ENCODE results near the gene ATXN10. TPM values are rescaled to one million over a fixed set of nuclear protein-coding genes. Genes with fewer than 3 reads are reported as not detected.

The ATXN10 gene
- total and polyA plus RNA-seq, 2 of the 13 experiments (the other 11 are each of a cell fraction or from before 2014, with no cell fraction given): 60.1 to 194 TPM

DNA sequence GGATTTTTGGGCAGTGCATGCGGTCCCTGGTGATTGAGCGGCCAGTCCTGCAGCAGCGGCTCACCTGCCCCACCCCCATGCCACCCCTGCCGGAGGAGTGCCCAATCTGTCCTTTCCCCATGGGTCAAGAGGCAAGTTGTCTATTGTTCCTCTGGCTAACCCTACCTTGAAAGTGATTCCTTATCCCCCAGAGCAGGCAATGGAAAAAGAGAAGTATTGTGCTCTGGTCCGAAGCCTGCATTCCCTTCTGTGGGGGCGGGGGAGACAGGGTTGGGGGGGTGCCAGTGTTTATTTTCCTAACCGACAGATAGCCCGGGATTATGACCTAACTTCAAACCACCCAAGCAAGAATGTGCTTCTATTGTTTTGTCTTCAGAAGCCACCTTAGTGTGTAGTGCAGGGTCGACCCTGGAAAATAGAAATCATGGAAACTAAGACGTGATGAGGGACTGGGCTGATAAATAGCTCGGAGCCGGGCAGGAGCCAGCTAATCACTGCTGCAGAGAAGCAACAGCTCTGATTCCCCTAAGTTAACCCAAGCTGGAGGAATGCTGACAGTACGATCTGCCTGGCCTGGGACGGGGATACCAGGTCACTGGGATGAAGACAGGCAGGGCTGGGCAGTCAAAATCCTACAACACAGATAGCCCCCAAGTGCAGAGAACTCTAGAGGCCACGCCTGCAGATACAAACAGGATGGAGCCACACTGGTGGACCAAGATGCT, 38.7 kb upstream of the ATXN10 start (continued):
- TF ChIP-seq SOX6 (IDR thresholded peaks at IDR 0.05): no peak
- peak; percentile 53; the same call in 1 of the 2 replicates for TF ChIP-seq SOX6 (CRISPR knock-in tag; IDR thresholded peaks at IDR 0.05)
- TF ChIP-seq, protein P1, sequence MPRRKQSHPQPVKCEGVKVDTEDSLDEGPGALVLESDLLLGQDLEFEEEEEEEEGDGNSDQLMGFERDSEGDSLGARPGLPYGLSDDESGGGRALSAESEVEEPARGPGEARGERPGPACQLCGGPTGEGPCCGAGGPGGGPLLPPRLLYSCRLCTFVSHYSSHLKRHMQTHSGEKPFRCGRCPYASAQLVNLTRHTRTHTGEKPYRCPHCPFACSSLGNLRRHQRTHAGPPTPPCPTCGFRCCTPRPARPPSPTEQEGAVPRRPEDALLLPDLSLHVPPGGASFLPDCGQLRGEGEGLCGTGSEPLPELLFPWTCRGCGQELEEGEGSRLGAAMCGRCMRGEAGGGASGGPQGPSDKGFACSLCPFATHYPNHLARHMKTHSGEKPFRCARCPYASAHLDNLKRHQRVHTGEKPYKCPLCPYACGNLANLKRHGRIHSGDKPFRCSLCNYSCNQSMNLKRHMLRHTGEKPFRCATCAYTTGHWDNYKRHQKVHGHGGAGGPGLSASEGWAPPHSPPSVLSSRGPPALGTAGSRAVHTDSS (CRISPR knock-in tag; conservative IDR thresholded peaks at IDR 0.05): no peak
- TF ChIP-seq TBX2 (CRISPR knock-in tag; IDR thresholded peaks at IDR 0.05; ENCODE audit: borderline replicate concordance): peak; percentile 31; the same call in 1 of the 2 replicates
- TF ChIP-seq, protein P2, sequence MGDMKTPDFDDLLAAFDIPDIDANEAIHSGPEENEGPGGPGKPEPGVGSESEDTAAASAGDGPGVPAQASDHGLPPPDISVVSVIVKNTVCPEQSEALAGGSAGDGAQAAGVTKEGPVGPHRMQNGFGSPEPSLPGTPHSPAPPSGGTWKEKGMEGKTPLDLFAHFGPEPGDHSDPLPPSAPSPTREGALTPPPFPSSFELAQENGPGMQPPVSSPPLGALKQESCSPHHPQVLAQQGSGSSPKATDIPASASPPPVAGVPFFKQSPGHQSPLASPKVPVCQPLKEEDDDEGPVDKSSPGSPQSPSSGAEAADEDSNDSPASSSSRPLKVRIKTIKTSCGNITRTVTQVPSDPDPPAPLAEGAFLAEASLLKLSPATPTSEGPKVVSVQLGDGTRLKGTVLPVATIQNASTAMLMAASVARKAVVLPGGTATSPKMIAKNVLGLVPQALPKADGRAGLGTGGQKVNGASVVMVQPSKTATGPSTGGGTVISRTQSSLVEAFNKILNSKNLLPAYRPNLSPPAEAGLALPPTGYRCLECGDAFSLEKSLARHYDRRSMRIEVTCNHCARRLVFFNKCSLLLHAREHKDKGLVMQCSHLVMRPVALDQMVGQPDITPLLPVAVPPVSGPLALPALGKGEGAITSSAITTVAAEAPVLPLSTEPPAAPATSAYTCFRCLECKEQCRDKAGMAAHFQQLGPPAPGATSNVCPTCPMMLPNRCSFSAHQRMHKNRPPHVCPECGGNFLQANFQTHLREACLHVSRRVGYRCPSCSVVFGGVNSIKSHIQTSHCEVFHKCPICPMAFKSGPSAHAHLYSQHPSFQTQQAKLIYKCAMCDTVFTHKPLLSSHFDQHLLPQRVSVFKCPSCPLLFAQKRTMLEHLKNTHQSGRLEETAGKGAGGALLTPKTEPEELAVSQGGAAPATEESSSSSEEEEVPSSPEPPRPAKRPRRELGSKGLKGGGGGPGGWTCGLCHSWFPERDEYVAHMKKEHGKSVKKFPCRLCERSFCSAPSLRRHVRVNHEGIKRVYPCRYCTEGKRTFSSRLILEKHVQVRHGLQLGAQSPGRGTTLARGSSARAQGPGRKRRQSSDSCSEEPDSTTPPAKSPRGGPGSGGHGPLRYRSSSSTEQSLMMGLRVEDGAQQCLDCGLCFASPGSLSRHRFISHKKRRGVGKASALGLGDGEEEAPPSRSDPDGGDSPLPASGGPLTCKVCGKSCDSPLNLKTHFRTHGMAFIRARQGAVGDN (CRISPR knock-in tag; IDR thresholded peaks at IDR 0.05): peak; percentile 28; the same call in 1 of the 2 replicates
- TF ChIP-seq NFRKB (IDR thresholded peaks at IDR 0.05): no peak
- TF ChIP-seq MED1 (CRISPR knock-in tag; IDR thresholded peaks at IDR 0.05): no peak
- 0 out of 2 replicates have a peak, but pooled peaks have one; percentile 7 for TF ChIP-seq SALL1 (CRISPR knock-in tag; IDR thresholded peaks at IDR 0.05)
- TF ChIP-seq, protein P3, sequence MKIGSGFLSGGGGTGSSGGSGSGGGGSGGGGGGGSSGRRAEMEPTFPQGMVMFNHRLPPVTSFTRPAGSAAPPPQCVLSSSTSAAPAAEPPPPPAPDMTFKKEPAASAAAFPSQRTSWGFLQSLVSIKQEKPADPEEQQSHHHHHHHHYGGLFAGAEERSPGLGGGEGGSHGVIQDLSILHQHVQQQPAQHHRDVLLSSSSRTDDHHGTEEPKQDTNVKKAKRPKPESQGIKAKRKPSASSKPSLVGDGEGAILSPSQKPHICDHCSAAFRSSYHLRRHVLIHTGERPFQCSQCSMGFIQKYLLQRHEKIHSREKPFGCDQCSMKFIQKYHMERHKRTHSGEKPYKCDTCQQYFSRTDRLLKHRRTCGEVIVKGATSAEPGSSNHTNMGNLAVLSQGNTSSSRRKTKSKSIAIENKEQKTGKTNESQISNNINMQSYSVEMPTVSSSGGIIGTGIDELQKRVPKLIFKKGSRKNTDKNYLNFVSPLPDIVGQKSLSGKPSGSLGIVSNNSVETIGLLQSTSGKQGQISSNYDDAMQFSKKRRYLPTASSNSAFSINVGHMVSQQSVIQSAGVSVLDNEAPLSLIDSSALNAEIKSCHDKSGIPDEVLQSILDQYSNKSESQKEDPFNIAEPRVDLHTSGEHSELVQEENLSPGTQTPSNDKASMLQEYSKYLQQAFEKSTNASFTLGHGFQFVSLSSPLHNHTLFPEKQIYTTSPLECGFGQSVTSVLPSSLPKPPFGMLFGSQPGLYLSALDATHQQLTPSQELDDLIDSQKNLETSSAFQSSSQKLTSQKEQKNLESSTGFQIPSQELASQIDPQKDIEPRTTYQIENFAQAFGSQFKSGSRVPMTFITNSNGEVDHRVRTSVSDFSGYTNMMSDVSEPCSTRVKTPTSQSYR (CRISPR knock-in tag; IDR thresholded peaks at IDR 0.05; ENCODE audit: borderline replicate concordance): peak; percentile 40; the same call in 1 of the 2 replicates
- TF ChIP-seq, protein P4, sequence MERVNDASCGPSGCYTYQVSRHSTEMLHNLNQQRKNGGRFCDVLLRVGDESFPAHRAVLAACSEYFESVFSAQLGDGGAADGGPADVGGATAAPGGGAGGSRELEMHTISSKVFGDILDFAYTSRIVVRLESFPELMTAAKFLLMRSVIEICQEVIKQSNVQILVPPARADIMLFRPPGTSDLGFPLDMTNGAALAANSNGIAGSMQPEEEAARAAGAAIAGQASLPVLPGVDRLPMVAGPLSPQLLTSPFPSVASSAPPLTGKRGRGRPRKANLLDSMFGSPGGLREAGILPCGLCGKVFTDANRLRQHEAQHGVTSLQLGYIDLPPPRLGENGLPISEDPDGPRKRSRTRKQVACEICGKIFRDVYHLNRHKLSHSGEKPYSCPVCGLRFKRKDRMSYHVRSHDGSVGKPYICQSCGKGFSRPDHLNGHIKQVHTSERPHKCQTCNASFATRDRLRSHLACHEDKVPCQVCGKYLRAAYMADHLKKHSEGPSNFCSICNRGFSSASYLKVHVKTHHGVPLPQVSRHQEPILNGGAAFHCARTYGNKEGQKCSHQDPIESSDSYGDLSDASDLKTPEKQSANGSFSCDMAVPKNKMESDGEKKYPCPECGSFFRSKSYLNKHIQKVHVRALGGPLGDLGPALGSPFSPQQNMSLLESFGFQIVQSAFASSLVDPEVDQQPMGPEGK (CRISPR knock-in tag; IDR thresholded peaks at IDR 0.05): peak; percentile 71
- no peak for TF ChIP-seq ZNF713 (CRISPR knock-in tag; IDR thresholded peaks at IDR 0.05)
- TF ChIP-seq SOX13 (IDR thresholded peaks at IDR 0.05): 0 out of 2 replicates have a peak, but pooled peaks have one; percentile 30
- TF ChIP-seq SOX13 (CRISPR knock-in tag; conservative IDR thresholded peaks at IDR 0.05 in 1 of 2, IDR thresholded peaks at IDR 0.05 in 1 of 2): peak in 1 of 2 experiments; percentile 74; a peak in 2 of 4 replicates
- no peak for TF ChIP-seq CAMTA2 (CRISPR knock-in tag; IDR thresholded peaks at IDR 0.05; ENCODE audit: borderline replicate concordance)
- peak; percentile 28; the same call in 1 of the 2 replicates for TF ChIP-seq HDAC1 (CRISPR knock-in tag; IDR thresholded peaks at IDR 0.05)

All from HepG2 (cell line).